Activated T-helper 2 cell treated with anti-CD3 and anti-CD28 coated beads, Interferon-gamma antibody, Interleukin-2, Interleukin-4, amounts not matched to agents 10 μg/mL and 5 μg/mL and 100 μg/mL, durations not matched to agents 14 hours and 24 hours and 36 hours (primary cell): ENCODE data around the gene RPS6KA5. TPM values are rescaled to one million over a fixed set of nuclear protein-coding genes. Genes with fewer than 3 reads are reported as not detected.
"Not testable (repeated sequence)": the region's sequence is repeated elsewhere in the genome, so short reads cannot be mapped to it uniquely, and the experiment has no call there.

Experiments used
- DNase-seq: peaks from one replicate; pipeline ENCODE4 v3.0.0; 2021; ENCODE audit warnings: low spot score
- H3K27ac Mint-ChIP-seq: one replicate; pipeline ENCODE4 v1.8.0; 2021; ENCODE audit warnings: mixed read lengths
- H3K27me3 Mint-ChIP-seq: one replicate; pipeline ENCODE4 v1.8.0; 2021; ENCODE audit warnings: low read depth, mixed read lengths
- H3K36me3 Mint-ChIP-seq: one replicate; pipeline ENCODE4 v1.8.0; 2021; ENCODE audit warnings: low read depth, mixed read lengths
- H3K4me1 Mint-ChIP-seq: one replicate; pipeline ENCODE4 v1.8.0; 2021; ENCODE audit warnings: low read depth, mixed read lengths
- H3K4me3 Mint-ChIP-seq: one replicate; pipeline ENCODE4 v1.8.0; 2021; ENCODE audit warnings: low read depth, mild to moderate bottlenecking, moderate library complexity, mixed read lengths
- H3K9me3 Mint-ChIP-seq: one replicate; pipeline ENCODE4 v1.8.0; 2021; ENCODE audit warnings: mixed read lengths
- intact Hi-C: fragments of 100-400 bp; cut with micrococcal nuclease; formaldehyde crosslinking; loops from one replicate; pipeline ENCODE4 v1.15.1; 2023
- total RNA-seq: library from RNA; stranded (reverse); gene quantifications from 2 replicates; pipeline ENCODE4 v1.2.3, GENCODE V29; 2022

RPS6KA5 gene
- total RNA-seq, 1 donor from 2014 or later, result 21.4 TPM

GRCh38 chr14:90939252-90939795, 121.1 kb downstream of the RPS6KA5 start:
- intact Hi-C loops, H3K4me1 Mint-ChIP-seq, H3K27me3 Mint-ChIP-seq, DNase-seq, H3K4me3 Mint-ChIP-seq, H3K27ac Mint-ChIP-seq: not testable (repeated sequence)
- peaks cover 46% of the 10 kb centered on the region for H3K9me3 Mint-ChIP-seq
- H3K36me3 Mint-ChIP-seq, result peaks cover 64% of the 10 kb centered on the region

GRCh38 chr14:90938615-90939014, 121.8 kb downstream of the RPS6KA5 start:
- peaks cover 46% of the 10 kb centered on the region for H3K9me3 Mint-ChIP-seq
- peaks cover 64% of the 10 kb centered on the region for H3K36me3 Mint-ChIP-seq
- no peaks in the 10 kb centered on the region for H3K27me3 Mint-ChIP-seq
- DNase-seq, result no peak
- intact Hi-C loops, result no loop called here
- H3K4me3 Mint-ChIP-seq, result no peak overlapping the region
- no peaks in the 10 kb centered on the region for H3K4me1 Mint-ChIP-seq
- H3K27ac Mint-ChIP-seq, result no peak overlapping the region

GRCh38 chr14:90936757-90937440, 123.5 kb downstream of the RPS6KA5 start:
- Mint-ChIP-seq H3K27ac (no peak overlapping the region), H3K4me3 (no peak overlapping the region), H3K27me3 (no peaks in the 10 kb centered on the region), H3K36me3 (peaks cover 53% of the 10 kb centered on the region), H3K9me3 (peaks cover 46% of the 10 kb centered on the region), H3K4me1 (no peaks in the 10 kb centered on the region)
- DNase-seq, result no peak
- intact Hi-C loops, result no loop called here

- intact Hi-C loops, result no loop called here
- Mint-ChIP-seq H3K36me3 (peaks cover 40% of the 10 kb centered on the region), H3K27me3 (no peaks in the 10 kb centered on the region), H3K27ac (no peak overlapping the region), H3K4me1 (peaks cover 2% of the 10 kb centered on the region), H3K9me3 (no peaks in the 10 kb centered on the region), H3K4me3 (no peak overlapping the region)
- DNase-seq, result no peak
These were observed 135.7 kb downstream of the RPS6KA5 start for GRCh38 chr14:90924621-90925340.

- H3K4me3 Mint-ChIP-seq, result no peak overlapping the region
- peaks cover 2% of the 10 kb centered on the region for H3K4me1 Mint-ChIP-seq
- DNase-seq, result no peak
- intact Hi-C loops, result no loop called here
- H3K36me3 Mint-ChIP-seq, result peaks cover 62% of the 10 kb centered on the region
- no peaks in the 10 kb centered on the region for H3K27me3 Mint-ChIP-seq
- H3K9me3 Mint-ChIP-seq, result no peaks in the 10 kb centered on the region
- no peak overlapping the region for H3K27ac Mint-ChIP-seq
These were observed 138.3 kb downstream of the RPS6KA5 start for GRCh38 chr14:90922141-90922540.

- no peaks in the 10 kb centered on the region for H3K27me3 Mint-ChIP-seq
- H3K9me3 Mint-ChIP-seq, result no peaks in the 10 kb centered on the region
- DNase-seq, result no peak
- H3K4me3 Mint-ChIP-seq, result no peak overlapping the region
- peaks cover 43% of the 10 kb centered on the region for H3K36me3 Mint-ChIP-seq
- no peak overlapping the region for H3K27ac Mint-ChIP-seq
- intact Hi-C loops, result no loop called here
- peaks cover 28% of the 10 kb centered on the region for H3K4me1 Mint-ChIP-seq
These were observed 149.3 kb downstream of the RPS6KA5 start for GRCh38 chr14:90911121-90911520.

- Mint-ChIP-seq H3K27ac (no peak overlapping the region), H3K27me3 (no peaks in the 10 kb centered on the region), H3K9me3 (no peaks in the 10 kb centered on the region), H3K4me3 (no peak overlapping the region), H3K4me1 (peaks cover 38% of the 10 kb centered on the region), H3K36me3 (peaks cover 45% of the 10 kb centered on the region)
- intact Hi-C loops, result loop anchor here (5.0 to 10.0 kb wide), 3 partner anchors 128 to 238 kb away; partner anchors contain the start of gene RPS6KA5
- no peak for DNase-seq
These were observed 153.3 kb downstream of the RPS6KA5 start for GRCh38 chr14:90907178-90907577.

GRCh38 chr14:90905531-90905930, 154.9 kb downstream of the RPS6KA5 start:
- no peak overlapping the region for H3K4me3 Mint-ChIP-seq
- peaks cover 35% of the 10 kb centered on the region for H3K36me3 Mint-ChIP-seq
- peaks cover 32% of the 10 kb centered on the region for H3K4me1 Mint-ChIP-seq
- no peaks in the 10 kb centered on the region for H3K27me3 Mint-ChIP-seq
- H3K9me3 Mint-ChIP-seq, result no peaks in the 10 kb centered on the region
- DNase-seq, result no peak
- intact Hi-C loops, result loop anchor here (1.0 to 10.0 kb wide), 4 partner anchors 65 to 239 kb away; partner anchors contain the start of gene RPS6KA5
- H3K27ac Mint-ChIP-seq, result peak overlapping the region; percentile 76

- Mint-ChIP-seq H3K27ac (peak overlapping the region; percentile 12), H3K36me3 (peaks cover 43% of the 10 kb centered on the region), H3K9me3 (no peaks in the 10 kb centered on the region), H3K4me1 (peaks cover 31% of the 10 kb centered on the region), H3K4me3 (no peak overlapping the region), H3K27me3 (no peaks in the 10 kb centered on the region)
- intact Hi-C loops, result loop anchor here (1.0 to 10.0 kb wide), 6 partner anchors 132 to 383 kb away; partner anchors contain the start of gene DGLUCY
- peak; percentile 44 for DNase-seq
These were observed 157.3 kb downstream of the RPS6KA5 start for GRCh38 chr14:90903101-90903500.

- DNase-seq, result no peak
- intact Hi-C loops, result loop anchor here (10.0 kb wide), 2 partner anchors 134 to 244 kb away; no protein-coding TSS in a partner anchor
- no peak overlapping the region for H3K27ac Mint-ChIP-seq
- no peaks in the 10 kb centered on the region for H3K9me3 Mint-ChIP-seq
- H3K4me3 Mint-ChIP-seq, result no peak overlapping the region
- no peaks in the 10 kb centered on the region for H3K27me3 Mint-ChIP-seq
- peaks cover 53% of the 10 kb centered on the region for H3K36me3 Mint-ChIP-seq
- H3K4me1 Mint-ChIP-seq, result peaks cover 12% of the 10 kb centered on the region
These were observed 159.9 kb downstream of the RPS6KA5 start for GRCh38 chr14:90900476-90901083.

- Mint-ChIP-seq H3K27ac (no peak overlapping the region), H3K9me3 (no peaks in the 10 kb centered on the region), H3K4me3 (no peak overlapping the region), H3K36me3 (peaks cover 65% of the 10 kb centered on the region), H3K27me3 (no peaks in the 10 kb centered on the region), H3K4me1 (peaks cover 4% of the 10 kb centered on the region)
- intact Hi-C loops, result no loop called here
- no peak for DNase-seq
These were observed 163.4 kb downstream of the RPS6KA5 start for GRCh38 chr14:90897022-90897421.

- H3K4me3 Mint-ChIP-seq, result no peak overlapping the region
- no peak for DNase-seq
- H3K27me3 Mint-ChIP-seq, result no peaks in the 10 kb centered on the region
- no peaks in the 10 kb centered on the region for H3K9me3 Mint-ChIP-seq
- intact Hi-C loops, result no loop called here
- H3K36me3 Mint-ChIP-seq, result peaks cover 54% of the 10 kb centered on the region
- peaks cover 4% of the 10 kb centered on the region for H3K4me1 Mint-ChIP-seq
- H3K27ac Mint-ChIP-seq, result no peak overlapping the region
These were observed 166.2 kb downstream of the RPS6KA5 start for GRCh38 chr14:90894241-90894640.
